Parathyroid adenoma (tissue), 2 donors: ENCODE data around the gene STIM2.

Experiments
- H2AFZ ChIP-seq: fragments of 300-600 bp; sonication (generic); one replicate; pipeline ENCODE4 v1.7.0; 2017; ENCODE audit warnings: antibody characterized with exemption, mild to moderate bottlenecking
- H3K27ac ChIP-seq: fragments of 300-600 bp; sonication (generic); one replicate; pipeline ENCODE4 v1.7.0; 2017
- H3K27me3 ChIP-seq: fragments of 300-600 bp; sonication (generic); one replicate; pipeline ENCODE4 v1.7.0; 2017; ENCODE audit warnings: low read length; ENCODE audit not compliant: control insufficient read depth, insufficient read depth
- H3K36me3 ChIP-seq: fragments of 300-600 bp; sonication (generic); one replicate; pipeline ENCODE4 v1.7.0; 2017; ENCODE audit warnings: low read length; ENCODE audit not compliant: control insufficient read depth, insufficient read depth
- H3K4me1 ChIP-seq: fragments of 300-600 bp; sonication (generic); one replicate; pipeline ENCODE4 v1.7.0; 2017; ENCODE audit warnings: control low read depth
- H3K4me2 ChIP-seq: fragments of 300-600 bp; sonication (generic); one replicate; pipeline ENCODE4 v1.7.0; 2017; ENCODE audit warnings: low read length
- H3K4me3 ChIP-seq: fragments of 300-600 bp; sonication (generic); one replicate; pipeline ENCODE4 v1.7.0; 2017; ENCODE audit warnings: low read depth, low read length
- H3K79me2 ChIP-seq: fragments of 300-600 bp; sonication (generic); one replicate; pipeline ENCODE4 v1.7.0; 2017; ENCODE audit warnings: control low read depth
- H3K9ac ChIP-seq: fragments of 300-600 bp; sonication (generic); one replicate; pipeline ENCODE4 v1.7.0; 2017; ENCODE audit warnings: mild to moderate bottlenecking
- H3K9me3 ChIP-seq: fragments of 300-600 bp; sonication (generic); one replicate; pipeline ENCODE4 v1.7.0; 2017; ENCODE audit warnings: low read length; ENCODE audit not compliant: control insufficient read depth
- CTCF ChIP-seq: fragments of 300-600 bp; sonication (generic); IDR thresholded peaks from one replicate; pipeline ENCODE4 v1.7.0; 2017; ENCODE audit warnings: antibody characterized with exemption, mild to moderate bottlenecking
- donor health status: primary hyperparathyroidism.

STIM2 gene

GRCh38 chr4:26937139-26937538, 76.5 kb downstream of the STIM2 start:
- Histone ChIP-seq H2AFZ (no peak overlapping the region), H3K36me3 (no peaks in the 10 kb centered on the region), H3K4me2 (no peak overlapping the region), H3K27ac (no peak overlapping the region), H3K9me3 (no peaks in the 10 kb centered on the region), H3K4me1 (no peaks in the 10 kb centered on the region), H3K27me3 (no peaks in the 10 kb centered on the region), H3K79me2 (no peaks in the 10 kb centered on the region), H3K4me3 (no peak overlapping the region), H3K9ac (no peak overlapping the region)
- no peak for TF ChIP-seq CTCF

- H2AFZ ChIP-seq: no peak overlapping the region
- no peak for TF ChIP-seq CTCF
- no peak overlapping the region for H3K27ac ChIP-seq
Observed at GRCh38 chr4:26937567-26937966, 76.9 kb downstream of the STIM2 start.

GRCh38 chr4:26938516-26938915, 77.9 kb downstream of the STIM2 start:
- H3K4me1 ChIP-seq: no peaks in the 10 kb centered on the region
- H3K27me3 ChIP-seq: no peaks in the 10 kb centered on the region
- TF ChIP-seq CTCF: no peak
- H3K9me3 ChIP-seq: no peaks in the 10 kb centered on the region
- no peaks in the 10 kb centered on the region for H3K79me2 ChIP-seq
- H3K9ac ChIP-seq: no peak overlapping the region
- H3K4me2 ChIP-seq: no peak overlapping the region
- no peak overlapping the region for H3K4me3 ChIP-seq
- H3K27ac ChIP-seq: no peak overlapping the region
- H3K36me3 ChIP-seq: no peaks in the 10 kb centered on the region
- H2AFZ ChIP-seq: no peak overlapping the region

More at GRCh38 chr4:26937567-26937966, 76.9 kb downstream of the STIM2 start:
- Histone ChIP-seq H3K9ac (no peak overlapping the region), H3K4me1 (no peaks in the 10 kb centered on the region), H3K4me3 (no peak overlapping the region), H3K9me3 (no peaks in the 10 kb centered on the region), H3K4me2 (no peak overlapping the region), H3K79me2 (no peaks in the 10 kb centered on the region), H3K27me3 (no peaks in the 10 kb centered on the region), H3K36me3 (no peaks in the 10 kb centered on the region)

GRCh38 chr4:26941951-26942350, 81.3 kb downstream of the STIM2 start:
- Histone ChIP-seq H3K4me3 (no peak overlapping the region), H3K4me2 (no peak overlapping the region), H3K9me3 (no peaks in the 10 kb centered on the region), H3K4me1 (no peaks in the 10 kb centered on the region), H3K79me2 (no peaks in the 10 kb centered on the region), H3K27me3 (no peaks in the 10 kb centered on the region), H3K9ac (no peak overlapping the region), H3K36me3 (no peaks in the 10 kb centered on the region), H3K27ac (no peak overlapping the region), H2AFZ (no peak overlapping the region)
- no peak for TF ChIP-seq CTCF

- Histone ChIP-seq H3K27me3 (no peaks in the 10 kb centered on the region), H3K4me1 (no peaks in the 10 kb centered on the region), H3K9ac (no peak overlapping the region), H3K4me2 (no peak overlapping the region), H3K27ac (no peak overlapping the region), H3K9me3 (no peaks in the 10 kb centered on the region), H3K4me3 (no peak overlapping the region), H3K36me3 (no peaks in the 10 kb centered on the region), H3K79me2 (no peaks in the 10 kb centered on the region), H2AFZ (no peak overlapping the region)
- no peak for TF ChIP-seq CTCF
Observed at GRCh38 chr4:26942871-26943270, 82.2 kb downstream of the STIM2 start.
